ENCODE results near the gene TSEN34.

DNA sequence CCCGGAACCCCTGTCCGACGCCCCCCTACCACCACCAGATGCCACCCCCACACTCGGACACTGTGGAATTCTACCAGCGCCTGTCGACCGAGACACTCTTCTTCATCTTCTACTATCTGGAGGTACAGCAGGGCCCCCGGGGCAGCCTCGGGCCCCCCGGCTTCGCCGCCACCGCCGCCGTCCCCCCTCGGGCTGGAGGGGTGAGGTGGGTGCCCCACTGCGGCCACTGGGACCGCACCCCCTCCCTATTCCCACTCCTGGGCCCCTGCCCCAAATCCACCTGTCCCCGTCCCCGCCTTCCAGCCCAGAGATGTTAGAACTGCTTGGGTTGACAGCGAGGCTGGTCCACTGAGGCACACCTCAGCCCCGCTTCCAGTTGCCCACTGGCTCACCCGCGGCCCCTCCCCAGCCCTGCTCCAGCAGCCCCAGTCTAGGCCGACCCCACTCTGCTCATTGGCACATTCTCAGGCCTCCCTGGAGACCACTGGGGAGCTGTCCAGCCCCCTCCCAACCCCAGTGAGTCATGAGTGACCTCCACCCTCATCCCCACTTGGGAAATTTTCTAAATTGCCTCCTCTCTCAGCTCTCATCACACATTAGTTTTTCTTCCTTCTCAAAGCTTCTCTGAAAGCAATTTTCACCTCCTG lies 38.1 kb upstream of the TSEN34 start:
- TF ChIP-seq EP300 (IDR thresholded peaks at IDR 0.05), result no peak
- TF ChIP-seq, protein P1, sequence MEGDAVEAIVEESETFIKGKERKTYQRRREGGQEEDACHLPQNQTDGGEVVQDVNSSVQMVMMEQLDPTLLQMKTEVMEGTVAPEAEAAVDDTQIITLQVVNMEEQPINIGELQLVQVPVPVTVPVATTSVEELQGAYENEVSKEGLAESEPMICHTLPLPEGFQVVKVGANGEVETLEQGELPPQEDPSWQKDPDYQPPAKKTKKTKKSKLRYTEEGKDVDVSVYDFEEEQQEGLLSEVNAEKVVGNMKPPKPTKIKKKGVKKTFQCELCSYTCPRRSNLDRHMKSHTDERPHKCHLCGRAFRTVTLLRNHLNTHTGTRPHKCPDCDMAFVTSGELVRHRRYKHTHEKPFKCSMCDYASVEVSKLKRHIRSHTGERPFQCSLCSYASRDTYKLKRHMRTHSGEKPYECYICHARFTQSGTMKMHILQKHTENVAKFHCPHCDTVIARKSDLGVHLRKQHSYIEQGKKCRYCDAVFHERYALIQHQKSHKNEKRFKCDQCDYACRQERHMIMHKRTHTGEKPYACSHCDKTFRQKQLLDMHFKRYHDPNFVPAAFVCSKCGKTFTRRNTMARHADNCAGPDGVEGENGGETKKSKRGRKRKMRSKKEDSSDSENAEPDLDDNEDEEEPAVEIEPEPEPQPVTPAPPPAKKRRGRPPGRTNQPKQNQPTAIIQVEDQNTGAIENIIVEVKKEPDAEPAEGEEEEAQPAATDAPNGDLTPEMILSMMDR (IDR thresholded peaks at IDR 0.05), result no peak
- TF ChIP-seq POLR2A (IDR thresholded peaks at IDR 0.05; ENCODE audit: low read depth), result no peak
